IPS DF 4.7 (cell line): ENCODE results near the gene SPTBN1.

Source experiments
- DNase-seq: peaks from one replicate; pipeline ENCODE4 v3.0.0-alpha.2; 2013; ENCODE audit warnings: low spot score; ENCODE audit errors: extremely low read depth

SPTBN1 gene

GRCh38 chr2:54434229-54434628 is 21.9 kb upstream of the SPTBN1 start:
- no peak for DNase-seq

- no peak for DNase-seq
These were observed 21.4 kb upstream of the SPTBN1 start for GRCh38 chr2:54434711-54435110.

- no peak for DNase-seq
These were observed 20.6 kb upstream of the SPTBN1 start for GRCh38 chr2:54435325-54436226.

GRCh38 chr2:54437588-54437987 is 18.5 kb upstream of the SPTBN1 start:
- no peak for DNase-seq

- DNase-seq = no peak
These were observed 17.9 kb upstream of the SPTBN1 start for GRCh38 chr2:54438271-54438670.

GRCh38 chr2:54439582-54439981 is 16.5 kb upstream of the SPTBN1 start:
- no peak for DNase-seq

GRCh38 chr2:54440050-54440449 is 16.1 kb upstream of the SPTBN1 start:
- no peak for DNase-seq

GRCh38 chr2:54444503-54444902 is 11.6 kb upstream of the SPTBN1 start:
- no peak for DNase-seq

GRCh38 chr2:54446122-54446521 is 10.0 kb upstream of the SPTBN1 start:
- no peak for DNase-seq

GRCh38 chr2:54446625-54447024 is 9.5 kb upstream of the SPTBN1 start:
- no peak for DNase-seq

GRCh38 chr2:54454548-54455130 is 1.5 kb upstream of the SPTBN1 start:
- DNase-seq = no peak

GRCh38 chr2:54455131-54455562 is 980 bp upstream of the SPTBN1 start:
- no peak for DNase-seq

- DNase-seq = no peak
These were observed 160 bp downstream of the SPTBN1 start for GRCh38 chr2:54456362-54456611.

- no peak for DNase-seq
These were observed 640 bp downstream of the SPTBN1 start for GRCh38 chr2:54456612-54457322.

- DNase-seq = no peak
These were observed 1.3 kb downstream of the SPTBN1 start for GRCh38 chr2:54457323-54458023.

- no peak for DNase-seq
These were observed 2.9 kb downstream of the SPTBN1 start for GRCh38 chr2:54459037-54459441.

- no peak for DNase-seq
These were observed 5.1 kb downstream of the SPTBN1 start for GRCh38 chr2:54461261-54461660.

- no peak for DNase-seq
These were observed 8.2 kb downstream of the SPTBN1 start for GRCh38 chr2:54464341-54464740.

GRCh38 chr2:54465143-54465542 is 9.0 kb downstream of the SPTBN1 start:
- DNase-seq = no peak

GRCh38 chr2:54466870-54467269 is 10.7 kb downstream of the SPTBN1 start:
- DNase-seq = no peak

GRCh38 chr2:54468673-54469072 is 12.5 kb downstream of the SPTBN1 start:
- no peak for DNase-seq

GRCh38 chr2:54469484-54470053 is 13.4 kb downstream of the SPTBN1 start:
- no peak for DNase-seq
